Muscle layer of duodenum (tissue), 2 donors: ENCODE results near the gene DCBLD2.

Source experiments
- H3K27ac ChIP-seq: one replicate; pipeline ENCODE4 v1.7.0; 2013; ENCODE audit warnings: mild to moderate bottlenecking, low read length
- H3K27me3 ChIP-seq: one replicate; pipeline ENCODE4 v1.7.0; 2013; ENCODE audit warnings: low read depth, mild to moderate bottlenecking, control low read depth, low read length
- H3K36me3 ChIP-seq, 2 donors: one replicate each; pipeline ENCODE4 v1.7.0; 2013; ENCODE audit warnings: low read length in 2 of 2, control low read depth in 1 of 2, mild to moderate bottlenecking in 1 of 2; ENCODE audit not compliant: insufficient read depth in 2 of 2, control insufficient read depth in 1 of 2
- H3K4me1 ChIP-seq, 2 donors: one replicate each; pipeline ENCODE4 v1.7.0; 2013; ENCODE audit warnings: low read length in 2 of 2, mild to moderate bottlenecking in 2 of 2, control low read depth in 1 of 2, moderate library complexity in 1 of 2; ENCODE audit not compliant: insufficient read depth in 2 of 2, control insufficient read depth in 1 of 2
- H3K4me3 ChIP-seq, 2 donors: one replicate each; pipeline ENCODE4 v1.7.0; 2013; ENCODE audit warnings: low read length in 2 of 2, low read depth in 1 of 2, mild to moderate bottlenecking in 1 of 2
- H3K9me3 ChIP-seq, 2 donors: one replicate each; pipeline ENCODE4 v1.7.0; 2013; ENCODE audit warnings: low read length in 2 of 2, control low read depth in 1 of 2, mild to moderate bottlenecking in 1 of 2; ENCODE audit not compliant: control insufficient read depth in 1 of 2
- donor health status: healthy.

DCBLD2 gene

DNA sequence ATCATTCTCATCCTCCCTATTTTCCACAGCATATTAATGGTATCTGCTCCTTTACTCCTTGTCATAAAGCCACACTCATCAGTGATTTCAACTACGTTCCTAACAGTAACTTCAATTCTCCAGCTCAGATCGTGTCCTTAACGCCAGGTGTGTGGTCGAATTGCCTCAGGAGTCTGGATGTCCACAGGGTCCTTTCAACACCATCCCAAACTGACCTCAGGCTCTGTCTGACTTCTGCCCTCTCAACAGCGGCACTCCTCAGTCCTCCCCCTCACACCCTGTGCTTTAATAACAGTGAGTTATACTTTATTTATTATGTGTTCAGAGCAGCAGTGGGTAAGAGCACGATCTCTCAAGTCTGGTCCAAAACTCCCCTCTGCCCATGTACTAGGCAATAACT, 95.9 kb downstream of the DCBLD2 start:
- Histone ChIP-seq H3K4me1 (no peaks in the 10 kb centered on the region), H3K9me3 (no peaks in the 10 kb centered on the region), H3K4me3 (no peak overlapping the region), H3K27me3 (no peaks in the 10 kb centered on the region), H3K27ac (no peak overlapping the region), H3K36me3 (peaks cover 21 to 27% of the 10 kb centered on the region in 2 donors)

DNA sequence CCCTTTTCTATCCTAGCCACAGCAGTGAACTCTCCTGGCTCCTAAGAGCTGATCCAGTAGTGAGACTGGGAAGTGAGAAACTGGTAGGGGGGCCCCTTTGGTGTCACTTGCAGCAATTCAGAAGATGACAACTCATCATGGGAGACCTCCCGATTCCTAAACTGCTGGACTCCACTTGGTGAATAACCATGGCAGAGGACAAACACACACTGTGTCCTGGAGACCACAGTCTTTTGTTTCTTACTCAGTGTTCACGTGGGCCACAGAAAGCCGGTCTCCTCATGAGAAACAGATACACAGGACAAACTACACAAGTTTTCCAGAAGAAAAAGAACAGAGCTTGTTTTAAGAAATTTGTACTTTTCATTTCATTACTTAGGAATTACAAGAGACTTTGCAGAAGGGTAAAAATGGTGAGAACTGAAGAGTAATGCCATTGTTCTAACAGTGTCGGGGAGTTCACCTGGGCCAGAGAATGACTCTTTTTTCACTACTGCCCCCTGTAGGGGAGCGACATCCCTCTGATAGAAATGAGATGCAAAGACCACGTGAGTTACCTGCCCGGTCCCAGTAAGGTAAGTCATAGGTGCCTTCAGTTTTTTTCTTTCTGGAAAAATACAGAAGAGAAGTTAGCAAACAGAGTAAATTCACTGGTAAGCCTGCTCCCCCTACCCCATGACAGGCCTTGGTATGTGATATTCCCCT, 100.3 kb downstream of the DCBLD2 start:
- Histone ChIP-seq H3K36me3 (peaks cover 18 to 29% of the 10 kb centered on the region in 2 donors), H3K9me3 (no peaks in the 10 kb centered on the region), H3K4me3 (no peak overlapping the region), H3K27me3 (no peaks in the 10 kb centered on the region), H3K27ac (no peak overlapping the region), H3K4me1 (no peaks in the 10 kb centered on the region)

DNA sequence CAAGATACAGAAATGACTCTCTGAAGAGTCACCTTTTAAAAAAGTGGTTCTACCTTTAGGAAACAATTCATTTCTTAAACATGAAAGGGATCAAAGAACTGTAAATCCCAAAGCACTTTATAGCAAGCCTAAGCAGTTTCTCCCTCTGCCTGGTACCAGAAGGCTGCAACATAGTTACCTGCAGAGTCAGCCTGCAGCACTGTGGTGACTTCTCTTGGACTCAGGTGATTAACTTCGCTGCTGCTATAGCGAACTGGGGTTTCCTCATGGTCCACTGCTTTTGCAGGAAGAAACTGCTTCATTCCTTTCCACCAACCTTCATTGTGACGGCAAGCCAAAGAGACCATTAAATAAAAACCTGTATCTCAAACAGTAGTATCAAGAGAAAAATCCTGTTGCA, 101.1 kb downstream of the DCBLD2 start:
- H3K36me3 ChIP-seq, result peaks cover 15 to 28% of the 10 kb centered on the region in 2 donors
- no peak overlapping the region for H3K27ac ChIP-seq
- no peaks in the 10 kb centered on the region for H3K27me3 ChIP-seq
- H3K4me1 ChIP-seq, result no peaks in the 10 kb centered on the region
- no peak overlapping the region for H3K4me3 ChIP-seq
- no peaks in the 10 kb centered on the region for H3K9me3 ChIP-seq

DNA sequence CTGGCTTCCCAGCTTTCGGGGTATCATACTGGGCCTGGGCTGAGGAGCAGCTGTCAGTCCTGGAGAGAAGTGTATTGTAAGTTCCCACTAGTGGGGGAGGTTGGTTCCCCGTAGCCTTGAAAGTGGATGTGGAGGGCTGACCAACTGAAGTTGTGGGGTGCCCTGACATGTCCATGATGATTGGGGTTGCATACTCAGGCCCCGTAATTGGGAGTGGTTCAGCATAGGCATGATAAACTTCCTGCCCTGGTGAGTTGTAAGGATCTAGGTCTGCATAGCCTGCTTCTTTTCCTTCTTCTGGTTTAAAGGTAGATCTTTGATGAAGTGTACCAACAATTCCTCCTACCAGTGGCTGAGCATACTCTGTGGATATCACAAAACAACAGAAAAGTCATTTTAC, 102.0 kb downstream of the DCBLD2 start:
- Histone ChIP-seq H3K27ac (no peak overlapping the region), H3K9me3 (no peaks in the 10 kb centered on the region), H3K27me3 (no peaks in the 10 kb centered on the region), H3K36me3 (peaks cover 14 to 32% of the 10 kb centered on the region in 2 donors), H3K4me1 (no peaks in the 10 kb centered on the region), H3K4me3 (no peak overlapping the region)

DNA sequence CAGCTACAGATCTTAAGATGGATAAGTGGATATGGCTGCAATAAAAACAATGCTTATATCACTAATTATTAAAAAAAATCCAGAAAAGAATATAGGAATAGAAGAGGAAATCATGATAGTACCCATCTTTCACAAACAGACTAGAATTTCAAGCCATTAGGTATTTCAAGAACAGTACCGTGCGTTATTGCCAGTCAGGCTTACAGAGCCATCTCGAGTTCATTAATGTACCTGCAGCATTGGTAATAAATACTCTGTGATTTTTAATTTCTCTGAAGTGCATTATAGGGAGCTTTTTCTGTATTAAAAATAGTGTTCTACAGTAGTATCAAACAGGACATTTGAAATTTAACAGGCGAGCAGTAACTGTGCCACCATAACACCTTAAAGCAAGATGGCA, 102.7 kb downstream of the DCBLD2 start:
- no peaks in the 10 kb centered on the region for H3K4me1 ChIP-seq
- H3K27me3 ChIP-seq, result no peaks in the 10 kb centered on the region
- no peaks in the 10 kb centered on the region for H3K9me3 ChIP-seq
- no peak overlapping the region for H3K27ac ChIP-seq
- no peak overlapping the region for H3K4me3 ChIP-seq
- peaks cover 14 to 32% of the 10 kb centered on the region in 2 donors for H3K36me3 ChIP-seq

DNA sequence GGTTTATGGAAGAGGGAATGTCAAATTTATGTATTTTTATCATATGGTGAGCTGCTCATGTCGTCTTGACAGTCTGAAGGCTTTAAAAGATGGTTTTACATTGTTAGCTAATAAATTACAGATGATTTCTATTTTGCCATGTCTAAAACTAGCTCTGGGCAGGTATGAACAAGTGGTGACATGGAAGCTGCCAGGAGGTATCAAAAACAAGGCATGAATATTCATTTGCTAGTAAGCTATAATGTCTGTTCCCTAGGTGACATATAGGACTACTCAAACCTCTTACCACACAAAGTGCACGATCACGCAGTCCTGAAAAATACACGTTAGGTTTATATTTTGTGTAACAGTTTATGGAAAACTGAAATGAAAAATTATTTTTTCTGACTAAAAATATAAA, 103.6 kb downstream of the DCBLD2 start:
- H3K36me3 ChIP-seq, result peaks cover 14 to 32% of the 10 kb centered on the region in 2 donors
- no peaks in the 10 kb centered on the region for H3K27me3 ChIP-seq
- no peaks in the 10 kb centered on the region for H3K4me1 ChIP-seq
- no peak overlapping the region for H3K4me3 ChIP-seq
- H3K9me3 ChIP-seq, result no peaks in the 10 kb centered on the region
- H3K27ac ChIP-seq, result no peak overlapping the region

DNA sequence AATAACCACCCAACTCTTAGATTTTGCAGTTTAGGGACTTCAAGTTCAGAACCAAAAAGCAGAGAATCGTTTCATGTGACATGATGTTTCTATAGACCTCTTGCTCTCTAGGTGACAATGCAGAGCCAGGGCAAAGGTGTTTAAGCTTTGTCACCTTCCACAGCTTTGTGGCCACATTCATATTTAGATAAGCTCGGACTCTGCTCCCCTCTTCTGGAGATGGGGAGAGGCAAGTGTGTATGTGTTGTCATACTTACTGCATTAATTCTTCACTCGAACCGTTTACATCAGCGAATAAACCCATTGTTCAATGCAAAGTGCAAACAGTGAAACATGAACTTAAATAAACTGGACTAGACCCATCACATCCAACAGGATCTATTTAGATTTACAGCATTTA, 105.2 kb downstream of the DCBLD2 start:
- H3K4me1 ChIP-seq, result no peaks in the 10 kb centered on the region
- H3K36me3 ChIP-seq, result peaks cover 14 to 28% of the 10 kb centered on the region in 2 donors
- no peaks in the 10 kb centered on the region for H3K27me3 ChIP-seq
- H3K27ac ChIP-seq, result no peak overlapping the region
- no peaks in the 10 kb centered on the region for H3K9me3 ChIP-seq
- H3K4me3 ChIP-seq, result no peak overlapping the region

DNA sequence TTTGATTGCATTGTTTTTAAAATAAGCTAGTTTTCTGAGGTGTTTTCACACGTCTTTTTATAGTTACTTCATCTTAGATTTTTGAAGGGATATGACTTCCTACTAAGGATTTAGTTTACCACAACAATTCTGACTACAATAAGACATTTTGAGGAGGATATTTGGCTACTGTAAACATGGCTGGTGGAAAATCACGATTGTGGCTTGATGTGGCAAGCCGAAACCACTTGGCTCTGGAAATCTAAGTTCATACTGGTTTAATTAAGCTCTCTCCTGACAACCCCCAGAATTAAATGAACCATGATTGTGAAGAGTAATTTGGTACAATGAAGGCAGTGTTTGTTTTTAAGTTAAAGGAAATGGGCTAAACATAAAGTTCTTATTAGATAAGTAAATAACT, 107.5 kb downstream of the DCBLD2 start:
- Histone ChIP-seq H3K4me3 (no peak overlapping the region), H3K36me3 (peaks cover 2 to 15% of the 10 kb centered on the region in 2 donors), H3K27me3 (no peaks in the 10 kb centered on the region), H3K27ac (no peak overlapping the region), H3K9me3 (no peaks in the 10 kb centered on the region), H3K4me1 (no peaks in the 10 kb centered on the region)

DNA sequence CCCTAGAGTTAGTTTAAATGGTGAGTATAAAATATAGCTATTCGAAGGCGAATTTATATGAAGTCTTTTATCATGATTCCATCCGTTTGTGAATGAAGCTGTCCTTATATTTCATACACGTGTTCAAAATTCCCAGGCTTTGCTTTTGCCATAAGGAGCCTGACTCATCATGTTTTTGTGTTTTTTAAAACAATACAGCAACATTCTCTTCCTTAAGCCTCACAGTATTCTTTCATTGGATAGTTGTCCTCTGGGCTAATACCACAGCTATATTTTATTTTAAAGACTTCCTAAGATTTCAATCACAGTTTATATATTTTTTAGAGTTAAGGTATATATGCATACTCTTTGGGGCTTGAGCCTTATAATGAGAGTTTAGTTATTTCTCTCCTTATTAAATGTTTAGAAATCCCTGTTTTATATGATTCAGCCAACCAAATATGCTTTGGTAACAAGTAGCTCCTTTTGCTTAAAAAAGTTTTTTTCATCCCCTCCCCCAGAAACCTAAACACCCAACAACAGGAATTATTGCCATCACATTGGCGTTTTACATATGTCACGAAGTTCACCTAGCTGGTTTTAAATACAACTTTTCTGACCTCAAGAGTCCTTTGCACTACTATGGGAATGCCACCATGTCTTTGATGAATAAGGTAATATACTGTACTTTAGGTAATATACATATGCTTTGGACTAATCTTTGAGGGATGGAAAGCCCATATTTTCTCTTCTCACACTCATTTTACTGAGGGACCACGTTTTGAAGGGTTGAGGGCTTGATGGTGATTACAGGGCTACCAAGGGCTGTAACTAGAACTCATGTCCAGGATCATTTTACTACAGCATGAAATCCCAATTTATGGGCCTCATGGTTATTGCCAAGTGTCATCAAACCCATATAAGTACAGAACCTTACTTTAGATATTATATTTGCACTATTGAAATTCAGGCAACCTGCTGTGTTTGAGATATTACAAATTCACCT, 109.9 kb downstream of the DCBLD2 start:
- no peaks in the 10 kb centered on the region for H3K9me3 ChIP-seq
- H3K4me1 ChIP-seq, result no peaks in the 10 kb centered on the region
- H3K36me3 ChIP-seq, result peaks cover 0 to 15% of the 10 kb centered on the region in 2 donors
- no peak overlapping the region for H3K27ac ChIP-seq
- no peaks in the 10 kb centered on the region for H3K27me3 ChIP-seq
- H3K4me3 ChIP-seq, result no peak overlapping the region

DNA sequence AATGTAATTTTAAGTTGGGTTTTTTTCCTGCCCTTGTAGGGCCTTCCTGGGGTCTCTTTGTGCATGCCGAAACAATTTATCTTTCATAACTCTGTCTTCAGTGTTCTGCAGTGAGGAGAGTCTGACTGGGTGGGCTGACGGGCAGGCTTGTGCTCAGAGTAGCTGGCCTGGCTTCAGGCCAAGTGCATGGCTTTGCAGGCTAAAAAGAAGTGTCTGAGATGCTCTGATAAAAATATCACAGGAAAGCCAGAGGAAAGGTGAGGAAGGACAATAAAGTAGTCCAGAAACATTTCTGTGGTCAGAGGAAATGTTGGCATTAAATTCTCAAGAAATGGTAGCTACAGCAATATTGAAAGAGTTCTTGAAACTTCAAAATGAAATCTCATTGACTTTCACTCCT, 112.8 kb downstream of the DCBLD2 start:
- no peaks in the 10 kb centered on the region for H3K27me3 ChIP-seq
- H3K4me3 ChIP-seq, result no peak overlapping the region
- H3K4me1 ChIP-seq, result no peaks in the 10 kb centered on the region
- H3K9me3 ChIP-seq, result no peaks in the 10 kb centered on the region
- H3K27ac ChIP-seq, result no peak overlapping the region
- peaks cover 0 to 11% of the 10 kb centered on the region in 2 donors for H3K36me3 ChIP-seq

DNA sequence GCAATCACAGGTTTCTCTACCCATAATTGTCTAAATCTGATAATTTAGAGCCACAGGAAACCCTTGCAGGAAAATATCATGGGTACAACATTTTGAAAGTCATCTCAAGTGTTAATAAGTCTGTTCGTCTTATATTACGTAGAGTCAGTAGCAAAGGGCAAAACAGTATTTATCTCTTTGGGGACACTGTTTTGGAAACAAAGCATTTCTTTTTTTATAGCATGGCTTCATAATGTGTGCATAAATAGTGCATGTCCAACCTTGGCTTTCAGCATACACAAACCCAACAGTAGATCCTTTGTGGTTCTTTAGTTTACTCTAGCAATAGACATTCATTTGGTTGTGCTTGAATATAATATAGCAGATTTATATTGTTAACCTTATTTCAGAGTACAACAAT, 114.3 kb downstream of the DCBLD2 start:
- Histone ChIP-seq H3K36me3 (peaks cover 0 to 16% of the 10 kb centered on the region in 2 donors), H3K4me1 (no peaks in the 10 kb centered on the region), H3K4me3 (no peak overlapping the region), H3K27me3 (no peaks in the 10 kb centered on the region), H3K27ac (no peak overlapping the region), H3K9me3 (no peaks in the 10 kb centered on the region)
